ENCODE data around the gene STRIP1.

The STRIP1 gene

DNA sequence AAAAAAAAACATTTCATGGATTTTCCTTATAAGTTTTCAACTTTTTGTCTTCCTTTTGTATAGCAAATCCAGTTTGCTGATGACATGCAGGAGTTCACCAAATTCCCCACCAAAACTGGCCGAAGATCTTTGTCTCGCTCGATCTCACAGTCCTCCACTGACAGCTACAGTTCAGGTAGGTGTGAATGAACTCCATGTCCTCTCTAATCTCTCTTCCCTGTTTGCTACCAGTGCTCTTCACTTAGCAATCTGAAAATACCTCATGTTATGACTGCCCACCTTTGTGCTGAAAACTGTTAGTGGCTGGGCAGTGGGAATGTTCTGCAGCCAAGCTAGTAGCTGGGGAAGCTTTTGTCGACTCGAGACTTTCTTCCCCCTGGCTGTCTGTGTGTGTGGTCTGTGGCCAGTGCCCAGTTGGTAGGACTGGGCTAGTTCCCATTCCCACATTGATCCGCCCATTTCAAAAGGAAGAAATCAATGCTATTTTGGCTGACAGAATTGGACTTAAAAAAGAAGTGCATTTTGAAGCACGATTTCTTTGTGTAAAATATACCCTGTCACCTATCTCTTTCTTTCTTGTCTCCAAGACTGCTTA, 25.4 kb upstream of the STRIP1 start:
- WGBS, 2 donors (ENCODE audit: extremely low coverage in 2 of 2, insufficient read length in 2 of 2, insufficient replicate concordance in 1 of 2), result no CpG with 5 or more reads among the region's 7 CpGs
- no peak overlapping the region for H2BK120ac ChIP-seq (ENCODE audit: low read depth, low read length)
- no peak overlapping the region for H3K23ac ChIP-seq (ENCODE audit: low read depth, low read length, poor library complexity)
- H3K79me1 ChIP-seq (ENCODE audit: low read depth, low read length), result peaks cover 3% of the 10 kb centered on the region
- no peaks in the 10 kb centered on the region for H3K9me3 ChIP-seq (replicated peaks in 1 of 2; ENCODE audit: control insufficient read depth in 2 of 2, insufficient read depth in 1 of 2, low read depth in 1 of 2, low read length in 2 of 2)
- H2BK5ac ChIP-seq (ENCODE audit: low read length), result no peak overlapping the region
- H3K9ac ChIP-seq (ENCODE audit: low read depth, low read length, poor library complexity), result no peak overlapping the region
- peaks cover 3 to 9% of the 10 kb centered on the region in 2 donors for H3K4me1 ChIP-seq (ENCODE audit: control insufficient read depth in 2 of 2, insufficient read depth in 1 of 2, low read depth in 1 of 2, low read length in 2 of 2)
- no peak overlapping the region for H3K4me2 ChIP-seq (ENCODE audit: insufficient read depth, low read length, poor library complexity, severe bottlenecking)
- no peak overlapping the region for H3K27ac ChIP-seq (replicated peaks; ENCODE audit: low read length)
- H3K27me3 ChIP-seq (ENCODE audit: control insufficient read depth in 3 of 3, insufficient read depth in 3 of 3, low read depth in 1 of 3, low read length in 3 of 3), result no peaks in the 10 kb centered on the region
- H4K8ac ChIP-seq (ENCODE audit: low read depth, low read length), result no peak overlapping the region
- no peak for DNase-seq (ENCODE audit: low spot score)
- H3K18ac ChIP-seq (ENCODE audit: low read length), result no peak overlapping the region
- H3K4ac ChIP-seq (ENCODE audit: low read length), result no peak overlapping the region
- H3K14ac ChIP-seq (ENCODE audit: low read length), result no peak overlapping the region
- H2AK5ac ChIP-seq (ENCODE audit: low read depth, low read length), result no peak overlapping the region
- H2BK15ac ChIP-seq (ENCODE audit: low read length), result no peak overlapping the region
- no peak overlapping the region for H4K91ac ChIP-seq (ENCODE audit: low read depth, low read length, poor library complexity)
- H2BK12ac ChIP-seq (ENCODE audit: low read length), result no peak overlapping the region
- peaks cover 20 to 67% of the 10 kb centered on the region in 2 donors for H3K36me3 ChIP-seq (replicated peaks in 1 of 2; ENCODE audit: control insufficient read depth in 2 of 2, insufficient read depth in 2 of 2, low read length in 2 of 2)
- H2AFZ ChIP-seq (ENCODE audit: low read length), result no peak overlapping the region
- no peak overlapping the region for H3K4me3 ChIP-seq (ENCODE audit: low read length in 2 of 2)

DNA sequence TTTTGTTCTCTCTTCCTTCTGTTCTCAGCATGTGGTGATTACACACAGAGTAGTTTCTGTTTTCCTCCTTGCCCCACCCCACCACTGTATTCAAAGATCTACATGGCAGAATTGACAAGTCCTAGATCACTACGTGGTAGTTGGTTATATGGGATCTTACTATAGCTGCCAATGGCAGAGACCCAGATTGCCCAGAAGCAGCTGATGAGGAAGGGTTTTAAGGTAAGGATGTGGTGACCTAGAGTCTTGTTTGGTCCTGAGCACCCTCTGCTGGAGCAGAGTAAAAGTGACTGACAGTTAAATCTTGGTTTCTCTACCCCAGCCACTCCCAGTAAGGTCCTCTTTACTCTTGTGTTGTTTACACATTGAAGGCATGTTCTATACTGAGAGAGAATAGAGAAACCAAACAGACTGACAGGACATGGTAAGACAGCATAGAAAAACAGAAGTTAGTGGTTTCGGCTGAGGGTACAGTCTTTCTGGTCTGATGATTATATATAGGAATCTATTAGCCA, 22.8 kb upstream of the STRIP1 start:
- H2BK120ac ChIP-seq (ENCODE audit: low read depth, low read length), result no peak overlapping the region
- H2BK12ac ChIP-seq (ENCODE audit: low read length), result no peak overlapping the region
- DNase-seq (ENCODE audit: low spot score), result no peak
- H3K79me1 ChIP-seq (ENCODE audit: low read depth, low read length), result no peaks in the 10 kb centered on the region
- no peak overlapping the region for H3K14ac ChIP-seq (ENCODE audit: low read length)
- no peak overlapping the region for H2AFZ ChIP-seq (ENCODE audit: low read length)
- peaks cover 36 to 84% of the 10 kb centered on the region in 2 donors for H3K36me3 ChIP-seq (replicated peaks in 1 of 2; ENCODE audit: control insufficient read depth in 2 of 2, insufficient read depth in 2 of 2, low read length in 2 of 2)
- H2BK5ac ChIP-seq (ENCODE audit: low read length), result no peak overlapping the region
- no peak overlapping the region for H2BK15ac ChIP-seq (ENCODE audit: low read length)
- H2AK5ac ChIP-seq (ENCODE audit: low read depth, low read length), result no peak overlapping the region
- H3K9ac ChIP-seq (ENCODE audit: low read depth, low read length, poor library complexity), result no peak overlapping the region
- no peak overlapping the region for H4K91ac ChIP-seq (ENCODE audit: low read depth, low read length, poor library complexity)
- peaks cover 0 to 2% of the 10 kb centered on the region in 2 donors for H3K4me1 ChIP-seq (ENCODE audit: control insufficient read depth in 2 of 2, insufficient read depth in 1 of 2, low read depth in 1 of 2, low read length in 2 of 2)
- H3K23ac ChIP-seq (ENCODE audit: low read depth, low read length, poor library complexity), result no peak overlapping the region
- H3K4ac ChIP-seq (ENCODE audit: low read length), result no peak overlapping the region
- H3K27ac ChIP-seq (replicated peaks; ENCODE audit: low read length), result no peak overlapping the region
- no peak overlapping the region for H3K4me3 ChIP-seq (ENCODE audit: low read length in 2 of 2)
- no peaks in the 10 kb centered on the region for H3K9me3 ChIP-seq (replicated peaks in 1 of 2; ENCODE audit: control insufficient read depth in 2 of 2, insufficient read depth in 1 of 2, low read depth in 1 of 2, low read length in 2 of 2)
- no peak overlapping the region for H4K8ac ChIP-seq (ENCODE audit: low read depth, low read length)
- no CpG with 5 or more reads among the region's 2 CpGs for WGBS, 2 donors (ENCODE audit: extremely low coverage in 2 of 2, insufficient read length in 2 of 2, insufficient replicate concordance in 1 of 2)
- H3K18ac ChIP-seq (ENCODE audit: low read length), result no peak overlapping the region
- no peaks in the 10 kb centered on the region for H3K27me3 ChIP-seq (ENCODE audit: control insufficient read depth in 3 of 3, insufficient read depth in 3 of 3, low read depth in 1 of 3, low read length in 3 of 3)
- no peak overlapping the region for H3K4me2 ChIP-seq (ENCODE audit: insufficient read depth, low read length, poor library complexity, severe bottlenecking)

DNA sequence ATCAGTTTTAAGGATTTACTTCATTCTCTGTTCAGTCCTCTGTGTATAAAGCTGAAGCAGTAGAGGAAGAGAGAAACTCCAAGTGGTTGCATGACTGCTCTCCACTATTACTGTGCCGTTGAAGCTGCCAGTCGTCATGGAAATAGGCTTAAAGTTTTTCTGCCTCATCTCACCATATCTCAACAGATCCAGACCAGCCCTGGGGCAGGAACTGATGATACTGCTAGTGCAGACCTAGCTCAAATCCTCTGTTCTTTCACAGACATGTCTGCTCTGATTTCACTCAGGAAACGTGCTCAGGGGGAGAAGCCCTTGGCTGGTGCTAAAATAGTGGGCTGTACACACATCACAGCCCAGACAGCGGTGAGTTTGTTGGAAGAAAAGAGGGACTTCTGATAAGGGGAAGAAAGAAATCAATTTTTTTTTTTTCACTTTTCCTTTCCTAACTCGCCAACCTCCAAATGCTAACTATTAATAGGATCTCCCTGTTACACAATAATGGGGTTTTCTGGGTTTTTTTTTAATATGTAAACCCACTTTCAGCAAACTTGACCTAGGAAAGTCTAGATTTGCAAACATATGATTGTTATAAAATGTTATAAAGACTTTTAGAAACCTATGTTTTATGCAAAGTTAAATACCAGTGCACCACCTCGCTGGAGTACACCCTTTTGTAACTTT, 22.2 kb upstream of the STRIP1 start:
- Histone ChIP-seq H3K4ac (ENCODE audit: low read length) (no peak overlapping the region), H2AK5ac (ENCODE audit: low read depth, low read length) (no peak overlapping the region), H3K9ac (ENCODE audit: low read depth, low read length, poor library complexity) (no peak overlapping the region), H3K4me3 (ENCODE audit: low read length in 2 of 2) (no peak overlapping the region), H3K9me3 (replicated peaks in 1 of 2; ENCODE audit: control insufficient read depth in 2 of 2, insufficient read depth in 1 of 2, low read depth in 1 of 2, low read length in 2 of 2) (no peaks in the 10 kb centered on the region), H3K79me1 (ENCODE audit: low read depth, low read length) (no peaks in the 10 kb centered on the region), H3K4me2 (ENCODE audit: insufficient read depth, low read length, poor library complexity, severe bottlenecking) (no peak overlapping the region), H2BK120ac (ENCODE audit: low read depth, low read length) (no peak overlapping the region), H2BK15ac (ENCODE audit: low read length) (no peak overlapping the region), H3K18ac (ENCODE audit: low read length) (no peak overlapping the region), H2BK12ac (ENCODE audit: low read length) (no peak overlapping the region), H3K27ac (replicated peaks; ENCODE audit: low read length) (no peak overlapping the region), H3K27me3 (ENCODE audit: control insufficient read depth in 3 of 3, insufficient read depth in 3 of 3, low read depth in 1 of 3, low read length in 3 of 3) (no peaks in the 10 kb centered on the region), H3K36me3 (replicated peaks in 1 of 2; ENCODE audit: control insufficient read depth in 2 of 2, insufficient read depth in 2 of 2, low read length in 2 of 2) (peaks cover 40 to 89% of the 10 kb centered on the region in 2 donors), H2BK5ac (ENCODE audit: low read length) (no peak overlapping the region), H3K4me1 (ENCODE audit: control insufficient read depth in 2 of 2, insufficient read depth in 1 of 2, low read depth in 1 of 2, low read length in 2 of 2) (no peaks in the 10 kb centered on the region), H3K23ac (ENCODE audit: low read depth, low read length, poor library complexity) (no peak overlapping the region), H2AFZ (ENCODE audit: low read length) (no peak overlapping the region), H4K91ac (ENCODE audit: low read depth, low read length, poor library complexity) (no peak overlapping the region), H4K8ac (ENCODE audit: low read depth, low read length) (no peak overlapping the region), H3K14ac (ENCODE audit: low read length) (no peak overlapping the region)
- no CpG with 5 or more reads among the region's 6 CpGs for WGBS, 2 donors (ENCODE audit: extremely low coverage in 2 of 2, insufficient read length in 2 of 2, insufficient replicate concordance in 1 of 2)
- no peak for DNase-seq (ENCODE audit: low spot score)

DNA sequence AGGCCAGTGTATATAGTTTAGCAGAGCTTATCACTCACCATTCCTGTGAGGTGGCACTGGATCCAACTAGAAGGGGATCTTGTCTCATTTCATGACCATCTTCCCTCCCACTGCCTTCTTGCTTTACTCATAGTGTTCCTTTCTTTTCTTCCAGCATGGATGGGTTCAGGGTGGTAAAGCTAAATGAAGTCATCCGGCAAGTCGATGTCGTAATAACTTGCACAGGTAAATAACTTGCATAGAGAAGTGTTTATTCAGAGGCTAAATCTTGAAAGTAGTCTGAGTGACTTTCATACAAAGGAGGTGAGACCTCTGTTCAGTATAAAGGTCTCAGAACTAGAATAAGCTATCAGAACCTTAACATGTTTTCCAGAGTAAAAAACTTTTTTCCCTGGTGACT, 16.6 kb upstream of the STRIP1 start:
- no CpG with 5 or more reads among the region's 3 CpGs for WGBS, 2 donors (ENCODE audit: extremely low coverage in 2 of 2, insufficient read length in 2 of 2, insufficient replicate concordance in 1 of 2)
- Histone ChIP-seq H3K79me1 (ENCODE audit: low read depth, low read length) (no peaks in the 10 kb centered on the region), H3K27ac (replicated peaks; ENCODE audit: low read length) (no peak overlapping the region), H2AK5ac (ENCODE audit: low read depth, low read length) (no peak overlapping the region), H2BK15ac (ENCODE audit: low read length) (no peak overlapping the region), H3K4me3 (ENCODE audit: low read length in 2 of 2) (no peak overlapping the region), H3K14ac (ENCODE audit: low read length) (no peak overlapping the region), H3K9ac (ENCODE audit: low read depth, low read length, poor library complexity) (no peak overlapping the region), H2BK12ac (ENCODE audit: low read length) (no peak overlapping the region), H4K8ac (ENCODE audit: low read depth, low read length) (no peak overlapping the region), H2BK5ac (ENCODE audit: low read length) (no peak overlapping the region), H3K9me3 (replicated peaks in 1 of 2; ENCODE audit: control insufficient read depth in 2 of 2, insufficient read depth in 1 of 2, low read depth in 1 of 2, low read length in 2 of 2) (no peaks in the 10 kb centered on the region), H3K4me2 (ENCODE audit: insufficient read depth, low read length, poor library complexity, severe bottlenecking) (no peak overlapping the region), H2BK120ac (ENCODE audit: low read depth, low read length) (no peak overlapping the region), H3K27me3 (ENCODE audit: control insufficient read depth in 3 of 3, insufficient read depth in 3 of 3, low read depth in 1 of 3, low read length in 3 of 3) (no peaks in the 10 kb centered on the region), H3K36me3 (replicated peaks in 1 of 2; ENCODE audit: control insufficient read depth in 2 of 2, insufficient read depth in 2 of 2, low read length in 2 of 2) (peaks cover 52 to 99% of the 10 kb centered on the region in 2 donors), H2AFZ (ENCODE audit: low read length) (no peak overlapping the region), H3K4me1 (ENCODE audit: control insufficient read depth in 2 of 2, insufficient read depth in 1 of 2, low read depth in 1 of 2, low read length in 2 of 2) (no peaks in the 10 kb centered on the region), H3K4ac (ENCODE audit: low read length) (no peak overlapping the region), H4K91ac (ENCODE audit: low read depth, low read length, poor library complexity) (no peak overlapping the region), H3K18ac (ENCODE audit: low read length) (no peak overlapping the region), H3K23ac (ENCODE audit: low read depth, low read length, poor library complexity) (no peak overlapping the region)
- no peak for DNase-seq (ENCODE audit: low spot score)
